ENCODE data around the gene HINT3.
A peak's percentile ranks its signal among the peaks of the same experiment; 100 is the strongest.
"Not testable (repeated sequence)": the region's sequence is repeated elsewhere in the genome, so short reads cannot be mapped to it uniquely, and the experiment has no call there.

HINT3 gene

DNA sequence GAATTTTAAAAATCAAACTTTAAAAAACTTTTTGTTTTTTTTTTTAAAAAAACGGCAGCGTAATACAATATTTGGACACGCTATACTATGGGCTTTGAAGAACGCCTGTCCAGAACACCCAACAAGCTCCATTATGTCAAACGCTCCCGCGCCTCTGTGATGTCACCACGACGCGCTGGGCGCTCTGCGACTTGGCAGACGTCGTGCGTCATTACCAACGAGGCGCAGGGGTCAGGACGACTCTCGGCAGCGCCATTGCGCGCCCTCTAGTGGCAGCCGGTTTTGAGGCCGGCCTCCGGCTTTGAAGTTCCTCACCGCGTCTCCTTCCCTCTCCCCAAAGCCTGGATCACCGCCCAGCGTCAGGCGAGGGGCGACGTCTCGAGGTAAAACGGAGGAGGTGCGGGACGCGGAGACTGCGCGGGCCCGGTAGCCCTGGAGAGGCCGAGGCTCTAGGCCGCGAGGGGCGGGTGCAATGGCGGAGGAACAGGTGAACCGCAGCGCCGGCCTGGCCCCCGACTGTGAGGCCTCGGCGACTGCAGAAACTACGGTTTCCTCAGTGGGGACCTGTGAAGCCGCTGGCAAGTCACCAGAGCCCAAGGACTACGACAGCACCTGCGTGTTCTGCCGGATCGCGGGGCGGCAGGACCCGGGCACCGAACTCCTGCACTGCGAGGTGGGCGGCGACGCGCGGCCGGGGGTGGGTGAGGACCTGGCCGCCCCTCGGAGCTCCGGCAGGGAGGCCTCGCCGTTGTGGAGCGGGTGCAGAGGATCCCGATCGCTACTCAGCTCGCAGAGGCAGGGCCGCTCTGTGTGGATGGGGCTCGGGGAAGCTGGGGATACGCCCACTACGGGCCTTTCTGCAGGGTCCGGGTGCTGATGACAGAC is at the start of gene HINT3:
TSS of gene HINT3 (plus strand) at position 265 of the 885 bp plus-strand sequence. CDS start at position 473, 208 bp downstream.
- DNase-seq (ENCODE audit: low spot score) = peak; percentile 78

DNA sequence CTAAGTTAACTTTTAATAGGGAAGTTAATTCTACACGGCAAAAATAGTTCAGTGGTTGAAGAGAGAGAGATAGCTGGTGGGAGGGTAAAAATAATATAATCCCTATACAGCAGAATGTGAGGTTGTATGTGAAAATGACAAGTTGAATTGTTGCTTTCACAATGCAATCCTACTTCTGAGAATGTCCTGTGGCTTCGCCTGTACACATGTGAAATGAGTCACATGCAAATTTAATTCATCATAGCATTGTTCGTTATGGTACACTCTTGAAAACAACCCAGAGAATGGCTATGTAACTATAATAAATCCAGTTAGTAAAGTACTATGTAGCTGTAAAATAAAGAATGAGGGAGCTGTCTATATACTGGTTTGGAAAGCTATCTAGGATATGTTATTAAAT is 46.0 kb upstream of the HINT3 start:
- DNase-seq (ENCODE audit: low spot score) = no peak

DNA sequence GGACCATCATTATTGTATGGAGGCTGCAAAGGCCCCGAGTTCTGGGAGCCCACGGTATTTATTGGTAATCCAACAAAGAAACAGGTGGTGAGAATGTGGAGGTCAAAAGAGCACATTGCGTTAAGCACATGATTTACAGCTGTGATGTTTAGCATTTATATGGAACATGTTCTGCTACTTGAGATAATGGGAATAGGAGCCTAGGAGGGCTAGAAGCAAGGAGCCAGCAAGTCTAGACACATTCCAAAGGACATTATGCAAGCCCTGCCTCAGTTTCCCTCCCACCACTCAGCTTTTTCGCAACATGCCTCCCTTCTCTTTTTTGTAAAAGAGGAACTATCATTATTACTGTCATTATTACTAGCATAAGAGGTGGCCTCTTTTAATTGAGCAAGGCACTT is 45.5 kb upstream of the HINT3 start:
- not testable (repeated sequence) for DNase-seq (ENCODE audit: low spot score)

DNA sequence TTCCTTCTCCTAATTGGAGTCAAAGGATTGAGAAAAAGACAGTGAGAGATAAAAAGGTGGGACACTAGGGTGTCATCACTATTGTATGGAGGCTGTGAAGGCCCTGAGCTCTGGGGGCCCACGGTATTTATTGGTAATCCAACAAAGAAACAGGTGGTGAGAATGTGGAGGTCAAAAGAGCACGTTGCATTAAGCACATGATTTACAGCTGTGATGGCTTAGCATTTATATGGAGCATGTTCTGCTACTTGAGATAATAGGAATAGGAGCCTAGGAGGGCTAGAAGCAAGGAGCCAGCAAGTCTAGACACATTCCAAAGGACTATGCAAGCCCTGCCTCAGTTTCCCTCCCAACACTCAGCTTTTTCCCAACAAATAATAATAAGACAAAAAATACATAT is 44.1 kb upstream of the HINT3 start:
- not testable (repeated sequence) for DNase-seq (ENCODE audit: low spot score)

DNA sequence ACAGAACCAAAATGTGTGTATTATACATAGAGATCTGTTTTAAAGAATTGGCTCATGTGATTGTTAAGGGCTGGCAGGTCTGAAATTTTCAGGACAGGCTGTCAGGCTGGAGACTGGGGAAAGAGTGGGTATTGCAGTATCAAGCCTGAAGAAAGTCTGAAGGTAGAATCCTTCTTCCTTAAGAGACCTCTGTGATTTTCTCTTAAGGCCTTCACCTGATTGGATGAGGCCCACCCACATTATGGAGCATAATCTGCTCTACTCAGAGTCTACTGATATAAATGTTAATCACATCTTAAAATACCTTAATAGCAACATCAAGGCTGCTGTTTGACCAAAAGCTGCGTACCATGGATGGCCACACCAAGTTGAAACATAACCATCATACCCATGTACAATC is 43.4 kb upstream of the HINT3 start:
- DNase-seq (ENCODE audit: low spot score) = no peak

DNA sequence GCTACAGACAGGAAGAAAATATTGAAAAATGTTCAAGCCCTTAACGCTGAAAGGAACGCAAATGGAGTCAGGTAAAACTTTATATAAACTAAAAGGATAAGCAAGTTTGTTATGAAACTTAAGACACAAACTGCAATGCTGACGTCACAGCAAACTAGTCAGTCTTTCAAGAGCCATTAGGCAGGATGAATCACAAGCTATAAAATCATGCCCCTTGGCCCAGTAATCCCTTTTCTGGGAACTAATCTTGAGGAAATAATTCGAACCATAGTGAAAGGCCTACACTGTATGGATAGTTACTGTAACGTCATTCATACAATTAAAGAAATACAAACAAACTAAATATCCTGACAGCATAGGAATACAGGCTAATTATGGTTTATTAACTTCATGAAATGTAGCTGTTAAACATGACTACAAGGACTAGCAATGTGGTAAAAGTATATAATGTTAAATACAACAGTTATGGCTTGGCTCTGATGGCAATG is 42.7 kb upstream of the HINT3 start:
- DNase-seq (ENCODE audit: low spot score) = no peak

DNA sequence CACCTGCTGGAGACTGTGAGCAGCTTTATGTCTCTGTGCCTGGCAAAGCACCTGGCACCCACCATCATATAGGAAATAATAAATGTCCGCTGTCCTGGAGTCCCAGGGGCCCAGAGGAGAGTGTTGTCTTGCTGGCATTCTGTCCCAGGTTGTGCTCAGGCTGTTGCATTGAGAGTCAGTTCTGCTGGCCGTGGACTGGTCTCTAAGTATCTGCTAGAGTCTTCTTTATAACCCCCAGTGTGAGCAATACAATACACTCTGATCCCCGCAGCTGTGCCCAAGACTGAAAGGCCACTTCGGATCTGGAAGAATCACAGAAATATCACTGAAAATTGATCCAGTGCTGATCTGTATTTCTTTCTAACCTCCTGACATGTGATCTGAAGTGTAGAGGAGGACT is 38.3 kb upstream of the HINT3 start:
- no peak for DNase-seq (ENCODE audit: low spot score)

DNA sequence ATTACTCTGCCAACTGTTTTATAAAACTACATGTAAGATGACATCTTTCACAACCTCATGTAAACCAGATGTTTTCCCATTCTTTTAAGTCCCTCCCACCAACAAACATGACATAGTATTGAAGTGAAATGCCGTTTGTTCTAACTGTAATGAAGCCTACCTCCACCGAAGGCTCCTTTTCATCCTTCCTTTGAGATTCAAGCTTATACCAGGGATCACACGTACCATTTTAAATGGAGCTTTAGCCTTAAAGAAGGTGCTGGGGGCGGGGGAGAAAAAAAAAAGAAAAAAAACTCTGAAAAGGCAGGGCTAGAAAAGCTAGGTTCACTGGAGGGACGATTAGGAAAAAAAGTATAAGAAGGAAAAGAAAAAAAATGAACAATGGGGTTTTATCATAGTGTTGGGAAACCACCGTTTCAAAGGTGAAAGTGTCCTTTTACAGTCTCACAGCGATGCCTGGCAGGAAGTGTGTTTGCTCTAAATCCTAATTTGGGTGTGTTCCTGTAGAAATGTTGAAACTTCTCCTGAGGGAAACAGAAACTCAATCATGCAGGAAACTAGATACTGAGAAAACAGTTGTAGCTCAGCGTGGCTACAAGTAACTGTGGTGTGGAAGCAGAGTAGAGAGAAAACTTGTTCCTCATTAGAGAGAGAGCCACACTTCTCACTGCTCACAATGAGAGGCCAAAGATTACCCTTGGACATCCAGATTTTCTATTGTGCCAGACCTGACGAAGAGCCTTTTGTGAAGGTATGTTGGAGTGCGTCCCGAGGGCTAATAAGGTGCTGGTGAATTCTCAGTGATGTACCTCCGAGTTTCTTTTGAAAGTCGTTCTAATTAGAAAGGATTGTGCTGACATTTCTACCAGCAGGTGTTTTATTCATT is 37.6 kb upstream of the HINT3 start:
- DNase-seq (ENCODE audit: low spot score) = peak; percentile 25

DNA sequence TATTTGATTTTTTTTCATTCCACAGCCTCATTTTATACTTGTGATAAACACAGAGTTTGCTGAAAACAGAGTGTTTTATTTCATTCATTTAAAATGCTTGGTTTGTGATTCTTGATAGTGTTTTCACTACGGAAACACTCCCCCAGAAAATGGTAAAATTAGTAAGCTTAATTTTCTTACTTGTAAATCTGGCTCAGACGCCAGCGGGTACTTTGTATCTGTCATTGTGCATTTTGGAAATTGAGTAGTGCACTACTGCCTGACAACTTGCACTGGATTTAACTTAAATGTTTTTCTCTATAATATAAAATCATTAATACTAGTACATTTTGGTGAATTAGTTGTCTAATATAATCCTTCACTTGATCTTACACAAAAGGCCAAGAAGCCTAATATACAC is 37.0 kb upstream of the HINT3 start:
- DNase-seq (ENCODE audit: low spot score) = no peak

DNA sequence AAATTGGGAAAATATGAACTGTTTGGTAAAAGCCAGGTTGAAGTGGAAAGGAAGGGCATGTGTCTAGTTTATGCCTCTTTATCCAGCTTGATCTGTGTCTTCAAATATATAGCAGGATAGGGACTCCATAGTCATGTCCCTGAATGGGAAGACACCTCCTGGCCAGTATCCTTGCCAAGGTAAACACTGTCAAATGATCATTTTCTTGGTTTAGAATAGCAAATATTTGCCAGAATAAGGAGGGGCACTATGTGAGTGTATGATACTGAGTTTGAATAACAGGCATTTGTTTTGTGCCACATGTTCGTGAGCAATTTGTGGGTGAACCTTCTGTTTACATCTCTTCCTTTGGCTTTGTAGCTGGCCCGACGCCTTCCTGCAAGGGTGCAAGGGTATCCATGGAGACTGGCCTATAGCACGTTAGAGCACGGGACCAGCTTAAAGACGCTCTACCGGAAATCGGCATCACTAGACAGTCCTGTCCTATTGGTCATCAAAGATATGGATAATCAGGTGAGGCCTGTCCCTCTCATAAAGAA is 34.2 kb upstream of the HINT3 start:
- DNase-seq (ENCODE audit: low spot score) = no peak

DNA sequence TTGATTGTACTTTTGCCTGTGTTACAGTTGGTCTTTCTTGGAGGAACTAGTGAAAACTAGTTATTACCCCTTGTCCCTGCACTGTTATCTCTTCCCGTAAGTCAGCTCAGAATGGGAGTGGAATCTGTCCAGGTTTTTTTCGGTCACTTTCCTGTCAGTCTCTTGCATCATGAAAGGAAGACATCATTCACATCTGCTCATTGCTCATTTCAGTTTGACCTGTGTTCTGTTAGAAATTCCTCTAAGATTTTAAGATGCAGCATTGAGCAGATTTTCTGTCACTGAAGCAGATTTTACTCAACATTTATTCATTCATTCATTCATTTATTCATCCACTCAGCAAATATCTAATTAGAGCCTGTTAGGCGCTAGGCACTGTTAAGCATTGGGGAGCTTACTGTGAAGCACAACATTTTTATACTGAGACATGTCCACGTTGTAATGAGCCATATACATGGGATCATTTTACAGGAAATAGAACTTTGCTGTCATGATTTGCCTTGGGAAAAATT is 33.1 kb upstream of the HINT3 start:
- DNase-seq (ENCODE audit: low spot score) = no peak

DNA sequence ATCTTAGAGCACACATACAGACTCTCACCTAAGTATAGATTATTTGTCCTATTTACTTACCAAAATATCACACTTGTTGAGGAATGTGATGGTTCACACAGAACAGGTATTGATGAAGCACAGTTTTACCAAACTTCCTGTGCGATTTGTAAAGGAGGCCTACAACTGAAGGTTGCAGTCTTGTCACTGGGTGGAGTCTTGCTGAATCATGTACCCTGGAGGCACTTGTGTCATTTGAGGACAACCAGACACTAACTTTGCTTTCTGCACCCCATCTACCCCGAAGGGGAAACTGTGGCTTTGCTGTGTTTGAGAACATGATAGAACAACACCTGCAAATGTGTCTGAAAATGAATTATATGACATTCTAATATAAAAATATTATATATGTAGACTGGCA is 32.4 kb upstream of the HINT3 start:
- no peak for DNase-seq (ENCODE audit: low spot score)

DNA sequence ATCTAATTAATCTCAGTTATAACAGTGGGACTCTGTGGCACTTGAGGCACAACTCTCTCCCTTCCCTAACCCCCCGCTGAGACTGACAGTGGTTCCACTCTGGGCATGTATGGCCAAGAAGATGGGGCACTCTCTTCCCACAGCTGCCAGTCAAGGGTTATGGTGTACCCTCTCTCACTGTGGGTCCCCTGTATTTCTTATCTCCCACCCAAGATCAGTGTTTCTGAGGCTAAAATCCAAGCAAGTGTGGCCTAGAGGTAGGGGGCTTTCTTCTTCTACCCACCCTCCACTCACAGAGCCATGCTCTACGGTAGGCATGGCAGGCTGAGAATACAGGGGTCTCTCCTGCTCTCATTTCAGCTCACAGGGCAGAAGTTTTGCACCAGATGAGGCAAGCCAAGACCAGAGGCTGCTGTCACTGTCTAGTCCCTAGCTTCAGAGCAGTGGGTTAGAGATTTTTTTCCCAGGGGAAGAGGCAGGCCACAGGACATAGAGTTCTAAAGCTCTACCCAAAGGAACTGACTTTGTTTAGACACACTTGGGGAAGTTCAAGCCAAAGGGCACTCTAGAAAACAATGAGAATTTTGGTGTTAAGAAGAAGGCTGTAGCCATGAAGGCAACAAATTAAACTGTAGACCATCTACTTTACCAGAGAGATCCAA is 31.7 kb upstream of the HINT3 start:
- no peak for DNase-seq (ENCODE audit: low spot score)

DNA sequence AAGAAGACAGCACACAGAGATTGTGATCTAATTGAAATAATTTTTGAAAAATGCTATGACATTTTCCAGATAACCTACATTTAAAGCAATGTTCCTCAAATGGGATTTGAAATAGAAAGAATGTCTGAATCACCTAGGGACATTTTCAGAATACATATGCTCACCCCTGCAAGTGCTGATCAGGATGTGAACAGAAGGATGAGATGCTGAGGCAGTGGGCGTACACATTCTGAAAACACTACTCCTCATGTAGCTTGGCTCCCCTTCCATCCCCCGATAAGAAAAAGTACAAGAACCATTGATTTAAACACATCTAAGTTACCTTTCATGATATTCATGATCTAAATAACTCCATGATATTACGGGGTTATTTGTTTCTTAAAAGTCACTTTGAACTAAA is 29.9 kb upstream of the HINT3 start:
- DNase-seq (ENCODE audit: low spot score) = no peak

DNA sequence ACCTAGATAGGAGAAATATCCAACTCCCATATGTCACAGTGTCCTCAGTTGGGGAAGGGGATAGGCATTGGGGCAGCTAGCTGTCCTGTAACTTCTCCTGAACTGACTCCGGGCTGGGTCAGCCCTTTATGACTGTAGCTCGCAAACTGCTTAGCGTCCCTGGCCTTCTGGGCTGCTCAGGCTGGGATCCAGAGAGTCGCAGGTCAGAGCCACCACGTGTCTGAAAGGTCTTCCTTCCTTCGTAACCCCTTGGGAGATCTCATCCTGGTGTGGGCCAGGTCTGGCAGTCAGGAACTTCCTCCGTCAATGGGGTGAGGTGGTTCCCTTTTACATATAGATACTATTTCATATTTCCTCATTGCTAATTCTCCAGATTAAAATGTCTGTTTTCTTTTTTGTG is 28.8 kb upstream of the HINT3 start:
- DNase-seq (ENCODE audit: low spot score) = no peak

DNA sequence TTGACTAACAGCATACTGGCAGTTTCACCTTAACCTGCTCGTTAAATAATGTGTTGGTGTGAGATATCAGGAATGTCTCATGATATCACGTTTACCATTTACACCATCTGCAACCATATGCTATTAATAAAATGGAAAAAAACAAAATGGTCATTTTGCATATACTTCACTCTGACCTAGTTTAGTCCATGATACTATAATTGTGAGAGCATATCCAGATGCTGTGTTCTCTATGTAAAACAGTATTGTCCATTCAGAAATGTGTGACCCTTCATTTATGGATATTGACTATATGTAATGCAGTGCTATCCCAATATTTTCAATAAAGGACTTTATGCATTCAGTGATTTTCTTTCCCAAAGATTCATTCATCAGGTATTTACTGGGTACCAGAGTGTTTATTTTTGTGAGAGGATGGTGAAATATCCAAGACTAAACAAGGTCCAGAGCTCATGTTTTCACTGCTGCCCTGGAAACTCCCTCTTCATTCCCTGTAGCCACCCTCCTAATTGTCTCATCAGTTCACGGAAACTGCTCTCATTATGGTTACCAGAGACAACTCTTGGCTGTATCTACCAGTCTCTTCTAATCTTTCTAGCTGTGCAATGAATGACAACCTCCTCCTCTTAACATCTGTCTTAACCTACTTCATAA is 25.7 kb upstream of the HINT3 start:
- DNase-seq (ENCODE audit: low spot score) = no peak

DNA sequence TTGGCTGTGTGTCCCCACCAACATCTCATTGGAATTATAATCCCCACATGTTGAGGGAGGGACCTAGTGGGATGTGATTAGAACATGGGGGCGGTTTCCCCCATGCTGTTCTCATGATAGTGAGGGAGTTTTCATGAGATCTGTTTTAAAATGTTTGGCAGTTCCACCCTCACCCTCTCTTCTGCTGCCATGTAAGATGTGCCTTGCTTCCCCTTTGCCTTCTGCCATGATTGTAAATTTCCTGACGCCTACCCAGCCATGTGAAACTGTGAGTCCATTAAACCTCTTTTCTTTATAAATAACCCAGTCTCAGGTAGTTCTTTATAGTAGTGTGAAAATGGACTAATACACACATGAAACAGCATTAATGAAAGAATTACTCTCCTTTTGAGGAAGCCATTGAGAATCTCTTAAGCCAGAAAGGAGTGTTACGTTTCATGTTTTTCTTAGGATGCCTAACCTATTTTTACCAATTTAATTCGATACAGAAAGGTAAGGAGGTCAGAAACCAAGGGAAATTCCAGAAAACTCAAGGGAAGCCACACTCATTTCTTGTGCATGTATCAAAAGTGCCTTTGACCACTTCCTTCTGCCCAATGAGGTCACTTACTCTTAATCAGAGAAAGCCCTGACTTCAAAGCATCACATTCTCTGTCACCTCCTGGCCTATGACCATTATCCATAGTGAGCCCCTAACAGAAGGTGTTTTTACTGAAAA is 24.7 kb upstream of the HINT3 start:
- no peak for DNase-seq (ENCODE audit: low spot score)

DNA sequence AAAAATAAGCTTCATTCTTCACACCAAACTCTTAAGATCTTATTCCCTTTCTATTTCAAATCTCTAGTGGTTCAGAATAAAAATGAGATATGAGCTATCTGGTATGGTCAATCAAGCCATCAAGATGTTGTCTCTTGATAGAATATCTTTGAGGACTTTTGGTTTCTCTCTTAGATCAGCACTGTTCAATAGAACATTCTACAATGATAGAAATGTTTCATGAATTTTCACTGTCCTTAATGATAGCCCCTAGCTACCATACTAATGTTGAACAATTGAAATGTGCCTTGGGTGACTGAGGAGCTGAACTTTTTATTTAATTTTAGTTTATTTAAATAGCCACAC is 24.1 kb upstream of the HINT3 start:
- no peak for DNase-seq (ENCODE audit: low spot score)

DNA sequence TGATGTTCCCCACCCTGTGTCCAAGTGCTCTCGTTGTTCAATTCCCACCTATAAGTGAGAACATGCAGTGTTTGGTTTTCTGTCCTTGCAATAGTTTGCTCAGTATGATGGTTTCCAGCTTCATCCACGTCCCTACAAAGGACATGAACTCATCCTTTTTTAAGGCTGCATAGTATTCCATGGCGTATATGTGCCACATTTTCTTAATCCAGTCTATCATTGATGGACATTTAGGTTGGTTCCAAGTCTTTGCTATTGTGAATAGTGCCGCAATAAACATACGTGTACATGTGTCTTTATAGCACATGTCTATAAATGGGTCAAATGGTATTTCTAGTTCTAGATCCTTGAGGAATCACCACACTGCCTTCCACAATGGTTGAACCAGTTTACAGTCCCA is 21.1 kb upstream of the HINT3 start:
- DNase-seq (ENCODE audit: low spot score) = not testable (repeated sequence)

DNA sequence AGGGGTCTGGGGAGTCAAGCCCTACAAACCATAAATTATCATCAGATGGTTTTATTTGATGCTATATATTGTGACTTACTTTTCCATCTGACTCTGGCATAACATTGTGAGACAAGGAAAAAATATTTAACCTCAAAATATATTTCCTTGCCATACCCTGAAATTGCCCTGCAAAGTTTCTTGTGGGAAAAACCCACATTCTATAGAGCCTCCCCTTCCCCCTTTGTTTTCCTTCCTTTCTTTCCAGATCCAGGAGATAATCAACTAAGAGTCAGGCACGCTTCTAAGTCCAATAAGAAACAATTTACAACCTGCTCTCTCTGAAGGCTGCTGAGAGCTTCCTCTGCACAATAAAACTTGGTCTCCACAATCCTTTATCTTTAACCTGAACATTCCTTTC is 17.5 kb upstream of the HINT3 start:
- DNase-seq (ENCODE audit: low spot score) = no peak

DNA sequence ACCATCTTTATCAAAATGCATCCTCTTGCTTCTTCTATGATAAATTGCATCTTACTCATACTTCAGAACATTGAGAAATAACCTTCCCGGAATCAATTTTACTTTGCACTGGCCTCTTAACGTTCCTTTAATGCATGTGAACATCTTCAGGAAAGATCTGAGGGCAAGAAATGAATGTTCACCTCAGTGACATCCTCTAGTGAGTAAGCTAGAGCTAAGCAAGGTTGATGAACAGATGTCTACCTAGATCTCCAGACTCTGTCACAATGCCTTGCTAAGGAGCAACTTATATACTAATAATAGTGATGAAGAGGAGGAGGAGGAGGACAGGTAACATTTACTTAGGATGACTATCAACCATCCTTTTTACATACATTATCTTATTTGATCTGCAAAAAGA is 16.8 kb upstream of the HINT3 start:
- DNase-seq (ENCODE audit: low spot score) = no peak

Measured in HuH-7.5 (cell line).